ENCODE measurements around the gene NAE1.

- no peak for TF ChIP-seq CTCF (conservative IDR thresholded peaks at IDR 0.05; ENCODE audit: low read length)
- no peak for TF ChIP-seq EZH2phosphoT487 (IDR thresholded peaks at IDR 0.05; ENCODE audit: borderline replicate concordance)
These were observed 76.0 kb downstream of the NAE1 start for GRCh38 chr16:66754819-66755218.
